ENCODE data around the gene LAMTOR2.

LAMTOR2 gene

DNA sequence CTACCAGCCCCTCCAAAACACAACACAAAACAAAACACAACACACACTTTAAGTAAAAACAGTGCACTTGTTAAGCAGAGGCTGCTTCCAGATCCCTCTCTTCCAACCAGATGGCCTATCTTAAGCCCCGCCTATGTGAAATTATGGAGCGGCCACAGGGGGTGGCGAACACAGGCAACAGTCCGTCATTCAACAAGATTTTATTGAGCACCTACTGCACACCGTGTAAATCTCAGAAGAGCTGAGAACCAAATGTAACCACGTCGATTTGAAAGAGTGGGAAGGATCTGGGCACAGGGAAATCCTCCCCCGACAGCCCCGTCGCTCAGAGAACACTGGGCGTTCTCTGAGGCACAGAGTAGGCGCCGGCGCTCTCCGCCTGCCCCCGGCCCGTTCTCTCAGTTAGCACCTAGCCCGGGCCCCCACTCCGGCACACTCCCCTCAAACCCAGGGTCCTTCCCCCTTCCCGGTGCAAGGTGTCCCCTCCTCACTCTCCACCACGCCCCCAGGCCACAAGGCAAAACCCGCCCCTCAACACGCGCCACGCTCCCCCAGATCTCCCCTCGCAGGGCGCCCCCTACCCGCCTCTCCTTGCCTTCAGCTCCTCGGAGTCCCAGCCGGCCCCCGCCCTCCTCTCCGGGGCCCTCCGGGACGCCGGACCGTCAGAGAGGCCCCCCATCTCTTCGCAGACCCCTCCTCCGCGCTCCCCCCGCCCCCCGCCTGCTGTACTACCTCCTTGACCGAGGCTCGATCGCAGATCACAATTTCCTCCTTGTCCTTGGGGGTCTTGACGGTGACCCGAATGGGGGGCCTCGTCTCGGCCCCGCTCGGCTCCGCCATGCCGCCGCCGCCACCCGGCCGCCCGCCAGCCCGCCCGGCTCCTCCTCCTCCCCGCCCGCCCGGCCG, 1.5 kb upstream of the LAMTOR2 start:
- Histone ChIP-seq H3K36me3 (ENCODE audit: insufficient read depth, low read length) (peaks cover 39% of the 10 kb centered on the region), H3K9me3 (ENCODE audit: insufficient read depth, low read depth, low read length) (no peaks in the 10 kb centered on the region), H3K27me3 (ENCODE audit: insufficient read depth, low read length) (no peaks in the 10 kb centered on the region), H3K4me3 (ENCODE audit: low read length) (peak overlapping the region; percentile 91), H3K27ac (ENCODE audit: low read depth, low read length) (peak overlapping the region; percentile 78; the same call in 1 of the 2 replicates), H3K9ac (ENCODE audit: low read depth, low read length) (peak overlapping the region; percentile 72), H3K4me1 (ENCODE audit: insufficient read depth, low read length) (peaks cover 4% of the 10 kb centered on the region; the same call in 1 of the 2 replicates)
- WGBS, result under 1% methylated on average over 45 of the region's 63 CpGs

DNA sequence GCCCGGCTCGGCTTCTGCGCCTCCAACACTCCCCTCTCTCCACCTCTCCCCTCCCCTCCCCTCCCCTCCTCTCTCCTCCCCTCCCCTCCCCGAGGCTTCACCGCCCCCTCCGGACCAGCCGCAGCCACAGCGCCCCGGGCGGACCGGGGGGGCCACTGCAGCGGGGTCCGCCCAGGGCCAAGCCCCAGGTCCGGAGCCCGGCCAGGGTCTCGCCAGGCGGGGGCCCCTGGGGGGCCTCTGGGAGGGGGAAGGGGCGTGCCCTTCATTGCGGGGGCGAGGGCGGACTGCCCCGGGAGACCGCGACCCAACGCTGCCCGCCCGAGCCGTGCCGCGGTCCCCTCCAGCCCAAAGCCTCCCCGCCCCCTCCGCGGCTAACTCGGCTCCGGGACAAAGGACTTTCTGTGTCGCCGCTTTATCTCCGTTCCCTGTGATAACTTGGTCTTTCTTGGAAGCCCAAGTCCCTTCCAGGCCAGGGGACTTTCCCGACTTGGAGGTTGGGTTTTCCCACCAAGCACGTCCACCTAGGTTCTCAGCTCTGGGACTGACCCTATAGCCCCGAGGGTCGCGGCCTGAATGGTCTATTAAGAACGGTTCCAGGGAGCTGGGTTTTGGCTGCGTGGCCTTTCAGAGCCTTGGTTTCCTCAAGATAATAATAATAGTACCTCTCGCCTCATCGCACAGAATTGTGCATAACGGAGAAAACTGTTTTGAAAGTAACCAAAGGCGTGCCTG, 648 bp upstream of the LAMTOR2 start, which contains the start of gene UBQLN4:
Gene UBQLN4, minus strand, starts transcription at position 31 of the 732 bp plus-strand sequence. CDS start 97 bp downstream, outside the sequence.
- H3K4me3 ChIP-seq (ENCODE audit: low read length), result peak within 1 kb of the TSS; percentile 93
- no peaks in the 10 kb centered on the region for H3K9me3 ChIP-seq (ENCODE audit: insufficient read depth, low read depth, low read length)
- WGBS, result under 1% methylated on average over 41 of the region's 49 CpGs
- peak within 1 kb of the TSS; percentile 96 for H3K27ac ChIP-seq (ENCODE audit: low read depth, low read length)
- H3K27me3 ChIP-seq (ENCODE audit: insufficient read depth, low read length), result no peaks in the 10 kb centered on the region
- H3K36me3 ChIP-seq (ENCODE audit: insufficient read depth, low read length), result peaks cover 36% of the 10 kb centered on the region
- peak within 1 kb of the TSS; percentile 94 for H3K9ac ChIP-seq (ENCODE audit: low read depth, low read length)
- peaks cover 4% of the 10 kb centered on the region; the same call in 1 of the 2 replicates for H3K4me1 ChIP-seq (ENCODE audit: insufficient read depth, low read length)

DNA sequence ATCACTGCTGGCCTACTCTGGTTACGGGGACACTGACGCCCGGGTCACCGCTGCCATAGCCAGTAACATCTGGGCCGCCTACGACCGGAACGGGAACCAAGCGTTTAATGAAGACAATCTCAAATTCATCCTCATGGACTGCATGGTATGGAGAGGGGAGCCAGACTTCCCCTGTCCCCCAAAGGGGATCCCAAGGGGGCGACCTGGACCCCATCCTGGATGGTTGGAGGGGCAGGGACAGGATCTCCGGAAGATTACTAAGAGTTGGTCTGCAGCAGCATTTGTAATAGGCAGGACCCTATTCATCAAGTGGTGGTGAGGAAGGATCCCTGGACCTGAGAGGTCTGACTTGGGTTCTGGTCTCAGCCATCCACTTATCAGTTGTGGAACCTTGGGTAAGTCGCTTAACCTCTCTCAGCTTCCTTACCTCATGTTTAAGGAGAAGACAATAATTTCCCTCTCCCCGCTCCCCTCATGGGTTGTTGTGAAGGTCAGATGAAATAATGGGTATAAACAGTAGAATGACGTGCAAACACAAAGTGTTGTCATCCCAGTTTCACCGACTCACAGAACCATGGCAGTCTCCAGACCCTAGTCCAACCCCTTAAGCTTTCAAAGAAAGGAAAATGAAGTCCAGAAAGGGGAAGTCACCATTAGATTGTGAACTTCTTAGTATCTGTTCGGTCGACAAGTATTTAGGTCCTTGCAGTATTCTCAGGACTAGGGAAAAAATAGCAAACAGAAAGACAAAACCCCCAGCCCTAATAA, 883 bp downstream of the LAMTOR2 start:
- WGBS, result 28% methylated on average over 16 of the region's 17 CpGs
- Histone ChIP-seq H3K27me3 (ENCODE audit: insufficient read depth, low read length) (no peaks in the 10 kb centered on the region), H3K4me1 (ENCODE audit: insufficient read depth, low read length) (peaks cover 4% of the 10 kb centered on the region; the same call in 1 of the 2 replicates), H3K9ac (ENCODE audit: low read depth, low read length) (peak overlapping the region; percentile 73), H3K4me3 (ENCODE audit: low read length) (peak overlapping the region; percentile 93), H3K36me3 (ENCODE audit: insufficient read depth, low read length) (peaks cover 21% of the 10 kb centered on the region), H3K27ac (ENCODE audit: low read depth, low read length) (no peak overlapping the region), H3K9me3 (ENCODE audit: insufficient read depth, low read depth, low read length) (no peaks in the 10 kb centered on the region)

DNA sequence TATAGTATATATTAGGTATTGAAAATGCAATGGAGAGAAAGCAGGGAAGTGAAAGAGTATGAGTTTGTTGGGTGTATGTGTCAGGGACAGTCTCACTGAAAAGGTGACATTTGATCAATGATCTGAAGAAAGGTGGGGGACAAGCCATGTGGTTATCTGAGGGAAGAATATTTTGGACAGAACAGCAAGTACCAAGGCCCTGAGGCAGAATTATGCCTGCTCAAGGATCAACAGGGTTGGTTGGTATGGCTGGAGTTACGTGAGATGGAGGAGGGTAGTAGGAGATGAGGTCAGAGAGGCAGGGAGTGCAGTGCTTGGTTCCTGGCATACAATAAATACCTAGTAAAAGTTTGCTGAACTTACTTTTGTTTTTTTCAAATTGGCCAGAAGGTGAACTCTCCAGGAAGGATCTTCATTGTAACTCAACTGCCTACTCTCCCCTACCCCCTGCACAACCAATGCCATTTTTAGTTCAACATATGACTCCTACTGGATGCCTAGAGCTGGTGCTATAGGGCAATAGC, 1.8 kb downstream of the LAMTOR2 start:
- Histone ChIP-seq H3K27me3 (ENCODE audit: insufficient read depth, low read length) (no peaks in the 10 kb centered on the region), H3K36me3 (ENCODE audit: insufficient read depth, low read length) (peaks cover 18% of the 10 kb centered on the region), H3K9ac (ENCODE audit: low read depth, low read length) (no peak overlapping the region), H3K4me1 (ENCODE audit: insufficient read depth, low read length) (peaks cover 4% of the 10 kb centered on the region; the same call in 1 of the 2 replicates), H3K27ac (ENCODE audit: low read depth, low read length) (no peak overlapping the region), H3K4me3 (ENCODE audit: low read length) (no peak overlapping the region), H3K9me3 (ENCODE audit: insufficient read depth, low read depth, low read length) (no peaks in the 10 kb centered on the region)
- 96% methylated on average over 1 of the region's 1 CpG for WGBS

DNA sequence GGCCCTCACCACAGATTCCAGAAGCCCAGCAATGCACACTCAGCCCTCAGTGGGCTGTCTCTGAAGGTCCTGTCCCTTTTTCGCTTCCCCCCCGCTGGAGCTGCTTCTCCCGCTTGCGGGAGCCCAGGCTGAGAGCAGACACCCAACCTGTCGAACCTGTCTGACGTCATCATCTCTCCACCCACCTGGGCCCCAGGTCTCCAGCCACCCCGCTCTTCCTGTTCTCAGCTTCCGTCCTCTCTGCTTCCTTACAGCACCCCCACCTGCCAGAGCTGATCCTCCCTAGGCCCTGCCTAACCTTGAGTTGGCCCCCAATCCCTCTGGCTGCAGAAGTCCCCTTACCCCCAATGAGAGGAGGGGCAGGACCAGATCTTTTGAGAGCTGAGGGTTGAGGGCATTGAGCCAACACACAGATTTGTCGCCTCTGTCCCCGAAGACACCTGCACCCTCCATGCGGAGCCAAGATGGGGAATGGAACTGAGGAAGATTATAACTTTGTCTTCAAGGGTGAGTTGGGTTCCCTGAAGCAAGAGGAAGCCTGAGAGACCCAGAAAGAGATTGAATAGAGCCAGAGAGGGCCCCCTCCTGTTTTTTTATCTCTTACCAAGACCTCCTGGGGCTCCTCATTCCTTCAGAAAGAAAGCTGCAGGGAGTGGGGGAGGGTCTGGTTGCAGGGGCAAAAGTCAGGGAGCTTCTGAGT, 6.5 kb downstream of the LAMTOR2 start, which contains the start of gene RAB25:
Gene RAB25, plus strand, starts transcription at position 224 of the 700 bp plus-strand sequence. Its CDS starts 241 bp downstream, at position 465.
- H3K27me3 ChIP-seq (ENCODE audit: insufficient read depth, low read length), result no peaks in the 10 kb centered on the region
- peaks cover 14% of the 10 kb centered on the region; the same call in 1 of the 2 replicates for H3K4me1 ChIP-seq (ENCODE audit: insufficient read depth, low read length)
- H3K27ac ChIP-seq (ENCODE audit: low read depth, low read length), result peak within 1 kb of the TSS; percentile 99
- H3K9me3 ChIP-seq (ENCODE audit: insufficient read depth, low read depth, low read length), result no peaks in the 10 kb centered on the region
- WGBS, result 5% methylated on average over 11 of the region's 11 CpGs
- peak within 1 kb of the TSS; percentile 56 for H3K4me3 ChIP-seq (ENCODE audit: low read length)
- H3K9ac ChIP-seq (ENCODE audit: low read depth, low read length), result peak within 1 kb of the TSS; percentile 74
- peaks cover 15% of the 10 kb centered on the region for H3K36me3 ChIP-seq (ENCODE audit: insufficient read depth, low read length)

DNA sequence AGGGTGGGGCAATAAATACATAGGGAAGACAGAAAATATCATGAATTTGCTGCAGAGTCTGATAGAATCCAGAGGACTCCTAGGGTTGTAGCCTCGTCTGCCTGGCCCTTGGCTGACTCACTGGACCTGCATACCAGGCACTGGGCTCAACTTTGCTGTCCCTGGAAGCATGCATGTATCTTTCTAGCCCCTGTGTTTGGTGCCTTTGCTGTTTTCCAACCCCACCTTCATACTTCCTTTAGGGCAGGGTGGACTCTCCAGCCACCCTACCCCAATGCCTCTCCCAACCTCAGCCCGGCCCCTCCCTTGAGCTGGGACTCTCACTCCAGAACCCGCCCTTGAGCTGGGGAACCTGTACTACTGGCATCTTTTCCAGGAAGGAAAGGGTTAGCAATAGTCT, 7.6 kb downstream of the LAMTOR2 start:
- H3K4me1 ChIP-seq (ENCODE audit: insufficient read depth, low read length), result peaks cover 16% of the 10 kb centered on the region; the same call in 1 of the 2 replicates
- H3K9ac ChIP-seq (ENCODE audit: low read depth, low read length), result no peak overlapping the region
- H3K27ac ChIP-seq (ENCODE audit: low read depth, low read length), result no peak overlapping the region
- H3K9me3 ChIP-seq (ENCODE audit: insufficient read depth, low read depth, low read length), result no peaks in the 10 kb centered on the region
- 67% methylated on average over 3 of the region's 3 CpGs for WGBS
- H3K27me3 ChIP-seq (ENCODE audit: insufficient read depth, low read length), result no peaks in the 10 kb centered on the region
- H3K36me3 ChIP-seq (ENCODE audit: insufficient read depth, low read length), result peaks cover 10% of the 10 kb centered on the region
- peak overlapping the region; percentile 56; the same call in 1 of the 2 replicates for H3K4me3 ChIP-seq (ENCODE audit: low read length)

DNA sequence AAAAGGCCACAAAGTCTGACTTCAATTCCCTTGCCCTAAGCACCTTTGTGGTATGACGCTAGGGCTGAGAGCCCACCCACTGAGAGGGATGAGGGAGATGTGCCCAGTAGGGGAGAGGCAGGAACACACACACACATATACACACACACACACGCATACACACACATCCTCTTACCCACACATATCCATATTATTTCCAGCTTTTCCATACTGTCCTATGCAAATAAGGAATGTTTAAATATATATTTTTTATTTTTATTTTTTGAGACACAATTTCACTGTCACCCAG, 9.4 kb downstream of the LAMTOR2 start:
- Histone ChIP-seq H3K9ac (ENCODE audit: low read depth, low read length) (no peak overlapping the region), H3K27me3 (ENCODE audit: insufficient read depth, low read length) (no peaks in the 10 kb centered on the region)
- 0% methylated on average over 1 of the region's 2 CpGs for WGBS

DNA sequence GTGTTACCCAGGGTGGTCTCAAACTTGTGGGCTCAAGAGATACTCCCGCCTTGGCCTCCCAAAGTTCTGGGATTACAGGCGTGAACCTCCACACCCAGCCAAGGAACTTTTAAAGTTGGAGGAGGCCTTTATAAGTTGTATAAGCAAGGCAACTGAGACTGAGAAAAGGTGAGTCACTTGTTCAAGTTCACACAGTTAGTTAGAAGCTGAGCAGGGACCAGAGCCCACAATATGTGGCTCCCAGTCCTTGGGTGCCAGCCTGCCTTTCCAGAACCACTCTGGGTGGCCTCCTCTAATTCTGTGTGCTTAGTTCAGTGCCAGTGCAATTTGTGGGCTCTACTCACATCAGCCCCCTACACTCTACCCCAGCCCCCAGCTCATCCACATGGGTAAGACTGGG, 10.0 kb downstream of the LAMTOR2 start:
- Histone ChIP-seq H3K4me1 (ENCODE audit: insufficient read depth, low read length) (peaks cover 16% of the 10 kb centered on the region; the same call in 1 of the 2 replicates), H3K4me3 (ENCODE audit: low read length) (no peak overlapping the region), H3K27ac (ENCODE audit: low read depth, low read length) (no peak overlapping the region), H3K9me3 (ENCODE audit: insufficient read depth, low read depth, low read length) (no peaks in the 10 kb centered on the region), H3K36me3 (ENCODE audit: insufficient read depth, low read length) (peaks cover 5% of the 10 kb centered on the region; the same call in 1 of the 2 replicates), H3K27me3 (ENCODE audit: insufficient read depth, low read length) (no peaks in the 10 kb centered on the region), H3K9ac (ENCODE audit: low read depth, low read length) (no peak overlapping the region)
- WGBS, result 100% methylated on average over 2 of the region's 2 CpGs

More for the DNA sequence above, 9.4 kb downstream of the LAMTOR2 start:
- Histone ChIP-seq H3K36me3 (ENCODE audit: insufficient read depth, low read length) (0 out of 2 replicates have a peak, but pooled peaks cover 3% of the 10 kb centered on the region), H3K9me3 (ENCODE audit: insufficient read depth, low read depth, low read length) (no peaks in the 10 kb centered on the region), H3K4me3 (ENCODE audit: low read length) (no peak overlapping the region), H3K4me1 (ENCODE audit: insufficient read depth, low read length) (peaks cover 16% of the 10 kb centered on the region; the same call in 1 of the 2 replicates), H3K27ac (ENCODE audit: low read depth, low read length) (no peak overlapping the region)

DNA sequence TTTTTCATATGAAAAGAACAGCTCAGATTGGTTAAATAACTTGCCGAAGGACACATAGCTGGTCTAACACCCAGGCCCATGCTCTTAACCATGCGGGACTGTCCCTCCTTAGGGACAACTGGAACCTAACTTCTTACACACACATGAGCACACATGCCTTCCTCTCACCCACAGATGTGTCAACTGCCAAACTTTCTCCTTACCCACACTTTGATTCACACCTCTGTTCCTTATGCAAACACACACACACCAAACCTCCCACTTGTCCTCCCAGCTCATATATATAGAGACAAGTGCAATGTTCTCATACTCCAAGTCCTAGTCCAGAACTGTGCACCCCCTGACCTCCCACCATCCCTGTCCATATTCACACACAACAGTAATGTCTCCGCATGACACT, 10.6 kb downstream of the LAMTOR2 start:
- Histone ChIP-seq H3K27me3 (ENCODE audit: insufficient read depth, low read length) (no peaks in the 10 kb centered on the region), H3K4me3 (ENCODE audit: low read length) (no peak overlapping the region), H3K9ac (ENCODE audit: low read depth, low read length) (no peak overlapping the region), H3K4me1 (ENCODE audit: insufficient read depth, low read length) (peaks cover 16% of the 10 kb centered on the region; the same call in 1 of the 2 replicates), H3K27ac (ENCODE audit: low read depth, low read length) (no peak overlapping the region), H3K36me3 (ENCODE audit: insufficient read depth, low read length) (peaks cover 10% of the 10 kb centered on the region; the same call in 1 of the 2 replicates), H3K9me3 (ENCODE audit: insufficient read depth, low read depth, low read length) (no peaks in the 10 kb centered on the region)
- WGBS, result 86% methylated on average over 3 of the region's 3 CpGs

DNA sequence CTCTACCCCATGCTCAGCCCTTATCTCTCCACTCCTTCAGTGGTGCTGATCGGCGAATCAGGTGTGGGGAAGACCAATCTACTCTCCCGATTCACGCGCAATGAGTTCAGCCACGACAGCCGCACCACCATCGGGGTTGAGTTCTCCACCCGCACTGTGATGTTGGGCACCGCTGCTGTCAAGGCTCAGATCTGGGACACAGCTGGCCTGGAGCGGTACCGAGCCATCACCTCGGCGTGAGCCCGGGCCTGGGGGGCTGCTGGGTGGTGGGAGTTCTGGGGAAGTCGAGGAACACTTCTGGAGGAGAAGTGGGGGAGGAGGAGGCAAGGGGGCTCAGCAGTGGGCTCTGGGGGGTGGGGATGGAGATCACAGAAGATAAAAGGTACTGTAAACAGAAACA, 11.3 kb downstream of the LAMTOR2 start:
- Histone ChIP-seq H3K4me3 (ENCODE audit: low read length) (no peak overlapping the region), H3K27ac (ENCODE audit: low read depth, low read length) (no peak overlapping the region), H3K36me3 (ENCODE audit: insufficient read depth, low read length) (peaks cover 11% of the 10 kb centered on the region; the same call in 1 of the 2 replicates), H3K27me3 (ENCODE audit: insufficient read depth, low read length) (no peaks in the 10 kb centered on the region), H3K9ac (ENCODE audit: low read depth, low read length) (no peak overlapping the region), H3K9me3 (ENCODE audit: insufficient read depth, low read depth, low read length) (no peaks in the 10 kb centered on the region), H3K4me1 (ENCODE audit: insufficient read depth, low read length) (peaks cover 16% of the 10 kb centered on the region; the same call in 1 of the 2 replicates)
- WGBS, result 75% methylated on average over 16 of the region's 16 CpGs
